Right atrium auricular region (tissue), 2 donors: ENCODE results near the gene VIPR1. TPM values are rescaled to one million over a fixed set of nuclear protein-coding genes. Genes with fewer than 3 reads are reported as not detected.

Experiments used
- DNase-seq: peaks from one replicate; pipeline ENCODE4 v3.0.0-alpha.2; 2019; ENCODE audit warnings: low spot score
- H3K27ac ChIP-seq, 2 donors: fragments of 200-600 bp; sonication (generic); 1 replicate in 1 of 2; 2 replicates in 1 of 2; pipeline ENCODE4 v1.5.1; 2016 to 2019
- H3K27me3 ChIP-seq, 2 donors: fragments of 200-600 bp; sonication (generic); one replicate each; pipeline versions ENCODE4 v1.5.1 to v1.6.0; 2017 to 2019
- H3K36me3 ChIP-seq: fragments of 200-600 bp; sonication (generic); one replicate; pipeline ENCODE4 v1.5.1; 2016
- H3K4me1 ChIP-seq, 2 donors: fragments of 200-600 bp; sonication (generic); one replicate each; pipeline versions ENCODE4 v1.5.1 to v1.6.0; 2017 to 2019
- H3K4me3 ChIP-seq, 2 donors: fragments of 200-600 bp; sonication (generic); 1 replicate in 1 of 2; 2 replicates in 1 of 2; pipeline ENCODE4 v1.5.1; 2017 to 2019; ENCODE audit warnings: mild to moderate bottlenecking in 1 of 2, moderate library complexity in 1 of 2
- H3K9me3 ChIP-seq, 2 donors: fragments of 200-600 bp; sonication (generic); one replicate each; pipeline ENCODE4 v1.5.1; 2019
- CTCF ChIP-seq, 2 donors: fragments of 200-600 bp; sonication (generic); IDR thresholded peaks; one replicate each; pipeline ENCODE4 v1.5.1; 2019; ENCODE audit warnings: antibody characterized with exemption in 2 of 2
- total RNA-seq, 2 donors: library from RNA; depleted of rRNA; stranded (reverse); fragments of >200 nt; gene quantifications; one replicate each; pipeline ENCODE4 v1.1.0, GENCODE V29; 2016

The VIPR1 gene
- total RNA-seq, 2 donors from 2014 or later: 6.2 to 21.0 TPM

GRCh38 chr3:42507761-42508335, 5.4 kb downstream of the VIPR1 start:
- no peak for DNase-seq
- no peak for TF ChIP-seq CTCF (IDR thresholded peaks at IDR 0.05)
- Histone ChIP-seq H3K4me1 (peaks cover 0 to 44% of the 10 kb centered on the region in 2 donors), H3K4me3 (no peak overlapping the region), H3K9me3 (no peaks in the 10 kb centered on the region), H3K27ac (no peak overlapping the region), H3K36me3 (no peaks in the 10 kb centered on the region), H3K27me3 (no peaks in the 10 kb centered on the region)

- Histone ChIP-seq H3K36me3 (no peaks in the 10 kb centered on the region), H3K9me3 (no peaks in the 10 kb centered on the region), H3K27me3 (no peaks in the 10 kb centered on the region), H3K4me1 (peaks cover 0 to 45% of the 10 kb centered on the region in 2 donors), H3K27ac (no peak overlapping the region), H3K4me3 (no peak overlapping the region)
- DNase-seq: no peak
- no peak for TF ChIP-seq CTCF (IDR thresholded peaks at IDR 0.05)
These were observed 6.1 kb downstream of the VIPR1 start for GRCh38 chr3:42508562-42508961.

GRCh38 chr3:42509111-42509510, 6.7 kb downstream of the VIPR1 start:
- peaks cover 0 to 49% of the 10 kb centered on the region in 2 donors for H3K4me1 ChIP-seq
- no peaks in the 10 kb centered on the region for H3K36me3 ChIP-seq
- no peaks in the 10 kb centered on the region for H3K9me3 ChIP-seq
- DNase-seq: no peak
- no peak for TF ChIP-seq CTCF (IDR thresholded peaks at IDR 0.05)
- H3K27me3 ChIP-seq: no peaks in the 10 kb centered on the region
- H3K4me3 ChIP-seq: no peak overlapping the region
- no peak overlapping the region for H3K27ac ChIP-seq

- peaks cover 0 to 61% of the 10 kb centered on the region in 2 donors for H3K4me1 ChIP-seq
- no peak for DNase-seq
- H3K36me3 ChIP-seq: no peaks in the 10 kb centered on the region
These were observed 7.9 kb downstream of the VIPR1 start for GRCh38 chr3:42510325-42510724.

GRCh38 chr3:42511201-42511600, 8.8 kb downstream of the VIPR1 start:
- Histone ChIP-seq H3K27me3 (no peaks in the 10 kb centered on the region), H3K27ac (peak overlapping the region; percentile 49 to 69), H3K4me1 (peaks cover 0 to 70% of the 10 kb centered on the region in 2 donors), H3K4me3 (no peak overlapping the region), H3K36me3 (no peaks in the 10 kb centered on the region), H3K9me3 (no peaks in the 10 kb centered on the region)
- TF ChIP-seq CTCF (IDR thresholded peaks at IDR 0.05): no peak
- DNase-seq: no peak

More at GRCh38 chr3:42510325-42510724, 7.9 kb downstream of the VIPR1 start:
- H3K4me3 ChIP-seq: no peak overlapping the region
- H3K27ac ChIP-seq: peak overlapping the region; percentile 49 to 69
- H3K9me3 ChIP-seq: no peaks in the 10 kb centered on the region
- H3K27me3 ChIP-seq: no peaks in the 10 kb centered on the region
- no peak for TF ChIP-seq CTCF (IDR thresholded peaks at IDR 0.05)

- Histone ChIP-seq H3K27ac (peak overlapping the region; percentile 49 to 69), H3K27me3 (no peaks in the 10 kb centered on the region), H3K36me3 (no peaks in the 10 kb centered on the region), H3K4me1 (peaks cover 0 to 75% of the 10 kb centered on the region in 2 donors), H3K9me3 (no peaks in the 10 kb centered on the region), H3K4me3 (no peak overlapping the region)
- TF ChIP-seq CTCF (IDR thresholded peaks at IDR 0.05): no peak
- no peak for DNase-seq
These were observed 9.3 kb downstream of the VIPR1 start for GRCh38 chr3:42511736-42512135.
